GM10847 (cell line): ENCODE results near the gene TLK2.

Experiments used
- POLR2A ChIP-seq: IDR thresholded peaks from 2 replicates; pipeline ENCODE4 v1.6.1; 2011; ENCODE audit not compliant: insufficient read length; ENCODE audit errors: extremely low read depth

TLK2 gene

DNA sequence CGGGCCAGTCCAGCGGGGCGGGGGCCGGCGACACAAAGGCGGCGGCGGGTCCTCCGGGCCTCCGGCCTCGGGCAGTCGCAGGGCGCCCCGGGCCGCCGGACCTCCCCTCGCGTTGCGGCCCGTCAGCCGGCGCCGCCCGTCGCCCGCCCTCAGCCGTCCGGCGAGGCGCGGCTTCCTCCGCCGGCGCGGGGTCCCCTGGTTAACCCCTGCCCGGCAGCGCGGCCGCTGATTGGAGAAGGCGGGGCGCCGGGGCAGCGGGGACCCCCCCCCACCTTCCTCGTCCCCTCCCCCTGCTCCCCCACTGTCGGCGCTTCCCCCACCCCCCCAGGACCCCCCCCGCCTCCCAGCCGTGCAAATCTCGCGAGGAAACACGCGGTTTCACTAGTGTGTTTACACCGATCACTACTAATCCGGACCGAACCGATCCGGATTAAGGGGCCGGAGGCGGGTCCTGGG is at the start of gene TLK2:
TSS of gene TLK2 (plus strand) at position 402 of the 456 bp plus-strand sequence. CDS start 2,301 bp downstream, outside the sequence.
- TF ChIP-seq POLR2A: peak; percentile 66

DNA sequence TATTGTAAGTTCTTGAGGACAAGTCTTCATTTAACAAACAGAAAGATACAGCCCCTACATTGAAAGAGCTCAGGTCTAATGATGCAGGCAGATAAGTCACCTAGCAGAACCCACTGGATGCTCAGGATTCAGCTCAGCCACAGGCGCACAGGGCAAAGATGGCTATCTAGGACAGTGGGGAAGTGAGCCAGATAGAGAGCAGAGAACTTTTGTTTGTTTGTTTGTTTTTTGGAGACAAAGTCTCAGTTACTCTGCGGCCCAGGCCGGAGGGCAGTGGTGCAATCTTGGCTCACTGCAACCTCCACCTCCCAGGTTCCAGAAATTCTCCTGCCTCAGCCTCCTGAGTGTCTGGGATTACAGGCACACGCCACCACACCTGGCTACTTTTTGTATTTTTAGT is 34.6 kb upstream of the TLK2 start:
- no peak for TF ChIP-seq POLR2A

DNA sequence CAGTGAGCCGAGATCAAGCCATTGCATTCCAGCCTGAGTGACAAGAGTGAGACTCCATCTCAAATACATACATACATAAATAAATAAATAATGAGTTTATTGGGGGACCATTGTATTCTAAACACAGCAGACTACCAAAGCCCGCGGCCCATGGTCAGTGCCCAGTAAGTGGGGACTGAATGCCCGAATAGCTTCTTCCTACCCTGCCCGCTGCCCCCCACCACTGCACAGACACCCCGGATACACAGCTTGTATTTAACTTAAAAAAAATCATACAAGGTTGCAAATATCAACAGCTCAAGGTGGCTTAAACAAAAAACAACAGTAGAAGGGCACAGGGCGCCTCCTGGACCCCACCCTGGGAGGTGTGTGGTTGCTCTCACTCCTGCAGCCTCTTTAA is 22.6 kb upstream of the TLK2 start:
- no peak for TF ChIP-seq POLR2A

DNA sequence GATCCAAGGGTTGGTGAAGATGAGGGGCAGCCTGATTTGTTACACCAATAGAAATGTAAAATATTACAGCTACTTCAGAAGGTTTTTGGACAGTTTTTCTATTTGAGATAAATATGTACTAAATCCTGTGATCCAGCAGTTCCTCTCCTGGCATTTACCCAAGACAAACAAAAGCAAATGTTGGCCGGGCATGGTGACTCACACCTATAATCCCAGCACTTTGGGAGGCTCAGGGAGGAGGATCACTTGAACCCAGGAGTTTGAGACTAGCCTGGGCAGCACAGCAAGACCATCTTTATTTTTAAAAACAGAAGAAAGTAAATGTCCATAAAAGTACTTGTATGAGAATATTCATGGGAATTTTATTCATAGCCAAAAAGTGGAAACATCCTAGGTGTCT is 84.0 kb downstream of the TLK2 start:
- no peak for TF ChIP-seq POLR2A

DNA sequence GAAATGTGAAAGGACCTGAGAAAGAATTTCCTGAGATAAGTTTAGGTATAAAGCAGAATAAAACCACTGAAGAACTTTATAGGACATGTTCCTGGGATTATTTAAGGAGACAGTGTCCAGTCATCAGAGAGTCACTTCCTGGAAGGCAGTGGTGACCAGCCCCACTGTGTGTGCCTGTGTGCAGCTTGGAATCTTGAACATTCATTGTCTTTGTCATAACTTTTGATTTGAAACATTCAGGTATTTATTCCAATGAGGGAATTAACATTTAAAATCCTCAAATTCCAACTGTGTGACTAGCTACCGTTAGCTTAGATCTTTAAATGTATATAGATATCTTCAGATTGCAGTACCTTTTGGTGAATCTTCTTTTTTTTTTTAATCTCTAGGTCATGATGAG is 87.2 kb downstream of the TLK2 start:
- no peak for TF ChIP-seq POLR2A

DNA sequence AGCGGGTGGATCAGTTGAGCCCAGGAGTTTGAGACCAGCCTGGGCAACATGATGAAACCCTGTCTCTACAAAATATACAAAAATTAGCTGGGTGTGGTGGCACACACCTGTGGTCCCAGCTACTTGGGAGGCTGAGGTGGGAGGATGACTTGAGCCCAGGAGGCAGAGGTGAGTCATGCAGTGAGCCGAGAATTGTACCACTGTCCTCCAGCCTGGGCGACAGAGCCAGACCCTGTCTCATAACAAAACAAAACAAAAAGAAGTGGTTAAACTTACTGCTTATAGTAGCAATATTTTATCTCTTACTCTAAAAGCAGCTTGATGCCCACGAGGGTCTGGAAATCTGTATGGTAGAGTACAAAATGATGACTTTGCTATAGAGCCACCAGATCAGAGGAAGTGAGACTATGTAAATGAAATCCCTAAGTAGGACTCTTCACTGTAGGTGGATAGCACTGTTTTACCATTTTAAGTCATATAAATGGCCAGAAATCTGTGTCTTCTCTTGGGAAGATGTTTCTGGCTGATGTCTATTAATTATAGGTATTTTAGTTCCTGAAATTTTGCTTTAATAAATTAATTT is 88.5 kb downstream of the TLK2 start:
- TF ChIP-seq POLR2A: no peak

DNA sequence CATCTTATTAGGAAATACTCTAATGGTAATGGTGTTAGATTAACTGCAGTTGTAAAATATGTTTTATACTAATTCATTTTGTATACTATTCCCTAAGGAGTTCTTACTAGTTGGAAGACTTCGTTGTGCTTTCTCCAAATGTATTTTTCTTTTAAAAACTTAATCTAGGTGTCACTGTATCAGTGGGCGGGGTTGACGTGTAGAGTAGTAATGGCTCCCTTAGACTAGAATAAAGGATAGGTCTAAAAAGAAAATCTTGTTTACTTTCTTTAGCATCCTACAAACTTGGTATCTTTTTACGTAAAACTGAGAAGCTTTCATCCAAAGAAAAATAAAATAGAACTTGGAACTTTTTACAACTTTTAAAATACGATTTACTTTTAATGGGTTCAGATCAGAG is 93.9 kb downstream of the TLK2 start:
- TF ChIP-seq POLR2A: no peak

DNA sequence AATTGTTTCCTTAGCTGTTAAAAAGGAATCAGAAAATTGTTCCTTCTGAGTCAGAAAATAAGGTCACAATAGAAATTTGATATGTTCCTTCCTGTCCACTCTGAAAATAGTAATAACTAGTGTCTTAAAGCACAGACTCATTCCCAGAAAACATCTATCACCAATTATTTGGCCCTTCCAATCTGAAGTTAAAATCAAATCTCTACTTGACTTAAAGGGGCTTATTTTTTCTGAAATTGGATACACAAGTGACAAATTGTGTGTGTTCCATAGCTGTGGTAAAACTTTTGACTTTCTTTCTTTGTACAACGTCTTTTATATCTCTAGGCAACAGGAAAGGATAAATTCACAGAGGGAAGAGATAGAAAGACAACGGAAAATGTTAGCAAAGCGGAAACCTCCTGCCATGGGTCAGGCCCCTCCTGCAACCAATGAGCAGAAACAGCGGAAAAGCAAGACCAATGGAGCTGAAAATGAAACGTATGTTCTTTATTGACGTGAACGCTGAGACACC is 94.3 kb downstream of the TLK2 start:
- TF ChIP-seq POLR2A: no peak

DNA sequence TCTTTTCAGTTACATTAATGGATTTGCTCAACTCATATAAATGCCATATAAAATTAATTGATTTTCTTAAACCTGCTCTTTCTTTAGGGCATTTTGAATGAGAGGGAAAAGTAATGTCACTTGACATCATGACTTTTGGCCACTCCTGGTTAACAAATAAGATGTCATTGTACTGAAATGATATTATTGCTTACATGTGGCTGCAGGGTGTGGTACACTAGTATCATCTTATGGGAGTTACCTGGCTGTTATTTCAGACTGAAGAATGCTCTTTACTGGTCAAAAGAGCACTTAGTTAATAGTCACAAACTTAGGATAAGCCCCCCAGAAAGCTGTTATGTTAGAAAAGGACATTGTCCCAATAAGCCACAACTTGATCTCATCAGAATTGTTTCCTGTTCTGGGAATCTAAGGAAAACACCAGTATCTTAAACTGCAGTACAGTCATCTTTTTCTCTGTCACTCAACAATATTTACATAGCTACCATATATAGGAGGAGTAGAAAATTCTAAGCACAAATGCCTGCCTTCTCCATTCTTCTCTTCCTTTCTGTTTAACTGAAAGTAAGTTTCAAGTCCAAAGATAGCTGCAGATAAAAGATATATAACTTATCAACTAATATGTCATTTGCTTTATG is 95.0 kb downstream of the TLK2 start:
- TF ChIP-seq POLR2A: no peak

DNA sequence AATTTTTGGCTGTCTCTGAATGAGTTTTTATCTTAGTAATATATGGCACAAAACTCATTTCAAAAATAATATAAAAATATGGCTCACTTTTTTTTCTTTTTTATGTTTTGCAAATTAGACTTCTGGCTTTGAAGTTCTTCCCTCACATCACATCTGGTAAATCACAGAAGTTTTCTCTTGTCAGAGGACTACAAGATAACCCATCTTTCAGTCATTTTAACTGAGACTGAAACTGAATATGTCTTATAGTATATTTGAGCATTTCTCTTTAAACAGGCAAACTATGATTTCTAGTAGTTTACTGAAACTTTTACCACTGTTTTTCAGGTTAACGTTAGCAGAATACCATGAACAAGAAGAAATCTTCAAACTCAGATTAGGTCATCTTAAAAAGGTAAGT is 97.8 kb downstream of the TLK2 start:
- no peak for TF ChIP-seq POLR2A

DNA sequence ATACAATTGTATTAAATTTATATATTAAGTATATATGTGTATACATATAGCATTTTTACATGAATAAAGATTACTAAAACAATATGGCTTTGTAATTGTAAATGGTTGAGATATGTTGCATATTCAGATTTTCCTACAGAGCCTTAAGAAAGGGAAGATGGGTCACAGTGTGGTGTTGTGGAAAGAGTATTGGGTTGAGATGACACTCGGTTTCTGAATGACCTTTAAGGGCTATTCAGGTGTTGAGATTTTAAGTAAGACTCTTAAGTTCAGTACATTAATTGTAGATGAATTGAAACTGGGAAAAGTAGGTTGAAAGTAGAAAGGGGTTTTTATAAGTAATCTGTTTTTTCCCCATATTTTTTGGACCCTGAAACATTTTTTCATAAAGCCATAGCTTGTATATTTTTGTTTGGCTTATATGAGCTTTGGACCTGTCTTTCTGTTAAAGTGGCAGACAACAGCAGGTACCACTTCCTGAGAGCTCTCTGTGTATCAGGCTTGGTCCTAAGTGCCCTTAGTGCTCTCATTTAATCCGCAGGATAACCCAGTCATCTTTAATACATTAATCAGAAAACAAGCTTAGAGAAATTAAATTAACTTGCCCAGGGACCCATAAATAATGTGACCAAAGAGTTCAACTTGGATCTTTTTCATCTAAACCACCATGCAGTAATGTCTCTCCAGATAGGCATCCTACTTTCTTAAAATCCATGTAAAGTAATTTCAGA is 100.3 kb downstream of the TLK2 start:
- no peak for TF ChIP-seq POLR2A

DNA sequence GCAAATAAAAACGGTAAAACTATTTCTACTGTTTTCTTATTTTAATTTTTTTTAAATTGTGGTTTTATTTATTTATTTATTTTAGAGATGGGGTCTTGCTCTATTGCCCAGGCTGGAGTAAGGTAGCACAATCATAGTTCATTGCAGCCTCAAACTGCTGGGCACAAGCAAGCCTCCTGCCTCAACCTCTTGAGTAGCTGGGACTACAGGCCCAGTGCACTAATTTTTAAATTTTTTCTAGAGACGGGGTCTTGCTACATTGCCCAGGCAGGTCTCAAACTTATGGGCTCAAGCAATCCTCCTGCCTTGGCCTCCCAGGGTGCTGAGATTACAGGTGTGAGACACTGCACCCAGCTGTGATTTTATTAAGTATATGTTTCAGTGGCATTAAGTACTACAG is 102.3 kb downstream of the TLK2 start:
- no peak for TF ChIP-seq POLR2A

DNA sequence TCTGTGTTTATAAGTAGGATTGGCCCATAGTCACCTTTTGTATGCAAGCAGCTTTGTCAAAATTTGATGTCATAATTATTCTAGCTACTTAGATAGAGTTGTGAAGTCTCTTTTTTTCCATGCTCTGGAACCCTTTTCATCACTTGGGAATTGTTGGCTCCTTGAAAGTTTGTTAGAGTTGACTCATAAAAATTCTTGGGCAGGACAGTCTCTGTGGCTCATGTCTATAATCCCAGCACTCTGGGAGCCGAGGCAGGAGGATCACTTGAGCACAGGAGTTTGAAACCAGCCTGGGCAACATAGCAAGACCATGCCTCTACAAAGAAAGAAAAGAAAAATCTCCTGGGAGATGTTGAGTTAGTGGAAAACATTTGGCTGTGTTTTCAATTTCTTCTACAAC is 103.1 kb downstream of the TLK2 start:
- no peak for TF ChIP-seq POLR2A

DNA sequence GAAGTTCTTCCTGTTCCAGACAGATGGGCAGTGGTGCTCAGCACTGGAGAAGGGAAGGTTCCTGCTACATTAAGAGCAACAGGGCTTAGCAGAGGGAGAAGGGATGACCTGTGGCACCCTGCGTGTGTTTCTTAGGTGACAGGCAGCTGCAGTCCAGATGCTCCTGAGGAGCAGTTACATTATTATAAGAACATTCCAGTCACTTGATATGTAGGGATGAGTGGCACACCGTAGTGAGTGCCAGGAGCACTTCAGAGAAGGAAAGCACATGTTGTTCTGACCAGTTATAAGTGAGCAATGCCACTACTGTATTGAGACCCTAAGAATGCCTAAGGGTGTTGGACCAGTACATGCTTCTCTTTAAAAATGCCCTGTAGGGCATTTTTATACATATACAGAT is 108.9 kb downstream of the TLK2 start:
- no peak for TF ChIP-seq POLR2A

DNA sequence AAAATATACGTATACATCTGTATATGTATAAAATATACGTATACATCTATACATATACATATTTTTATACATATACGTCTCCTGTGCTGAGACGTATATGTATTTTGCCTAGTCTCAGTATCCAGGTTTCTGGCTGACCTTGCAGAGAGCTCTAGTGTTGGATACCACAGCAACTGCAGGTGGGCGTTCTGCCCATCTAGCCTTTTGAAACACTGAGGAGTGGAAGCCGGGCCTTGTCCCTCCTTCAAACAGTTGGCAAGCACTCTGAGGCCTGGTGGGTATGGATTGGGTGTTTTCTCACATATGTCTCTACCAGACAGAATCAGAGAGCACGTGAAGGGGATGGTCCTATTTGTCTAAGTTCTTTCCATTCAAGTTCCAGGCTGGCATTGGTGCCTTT is 109.5 kb downstream of the TLK2 start:
- TF ChIP-seq POLR2A: no peak

DNA sequence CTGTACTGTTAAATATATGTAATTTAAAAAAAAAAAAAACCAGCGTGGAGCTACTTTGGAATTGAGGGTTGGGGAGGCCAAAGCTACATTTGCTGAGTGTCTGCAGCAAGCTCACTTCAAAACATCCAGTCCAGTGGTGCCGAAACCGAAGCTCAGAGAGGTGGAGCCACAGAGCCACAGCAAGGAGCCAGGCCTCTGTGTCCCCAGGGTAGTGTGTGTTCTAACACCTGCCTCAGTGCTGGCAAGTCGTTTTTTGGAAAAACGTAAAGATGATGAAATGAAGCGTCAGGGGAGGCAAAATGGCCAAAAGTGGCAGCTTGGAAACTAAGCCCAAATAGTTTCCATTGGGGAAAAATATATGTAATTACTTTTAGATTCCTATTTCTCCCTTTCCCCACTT is 112.7 kb downstream of the TLK2 start:
- TF ChIP-seq POLR2A: no peak

DNA sequence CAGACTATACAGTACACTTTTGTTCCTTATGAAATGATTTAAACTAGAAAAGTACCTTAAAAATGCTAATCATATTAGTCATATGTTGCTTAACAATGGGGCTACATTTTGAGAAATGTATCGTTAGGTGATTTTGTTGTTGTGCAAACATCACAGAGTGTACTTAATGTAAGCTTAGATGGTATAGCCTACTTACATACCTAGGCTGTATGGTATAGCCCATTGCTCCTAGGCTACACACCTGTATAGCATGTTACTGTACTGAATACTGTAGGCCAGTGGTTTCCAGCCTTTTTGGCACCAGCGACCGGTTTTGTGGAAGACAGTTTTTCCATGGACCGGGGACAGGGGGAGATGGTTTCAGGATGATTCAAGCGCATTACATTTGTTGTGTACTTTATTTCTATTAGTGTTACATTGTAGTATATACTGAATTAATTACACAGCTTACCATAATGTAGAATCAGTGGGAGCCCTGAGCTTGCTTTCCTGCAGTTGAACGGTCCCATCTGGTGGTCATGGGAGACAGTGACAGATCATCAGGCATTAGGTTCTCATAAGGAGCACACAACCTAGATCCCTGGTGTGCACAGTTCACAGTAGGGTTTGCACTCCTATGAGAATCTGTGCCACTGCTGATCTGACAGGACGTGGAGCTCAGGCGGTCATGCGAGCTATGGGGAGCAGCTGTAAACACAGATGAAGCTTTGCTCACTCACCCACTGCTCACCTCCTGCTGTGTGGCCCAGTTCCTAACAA is 113.9 kb downstream of the TLK2 start:
- TF ChIP-seq POLR2A: no peak
